HepG2 (cell line): ENCODE data around the gene ZNF23. TPM values are rescaled to one million over a fixed set of nuclear protein-coding genes. Genes with fewer than 3 reads are reported as not detected.

Experiments used
- ARID4A ChIP-seq: sonication (generic); formaldehyde crosslinking; IDR thresholded peaks from 2 replicates; pipeline ENCODE4 v1.5.0; 2020; ENCODE audit warnings: mild to moderate bottlenecking, missing genetic modification reagents, borderline replicate concordance
- CHD2 ChIP-seq: IDR thresholded peaks from 2 replicates; pipeline ENCODE4 v1.6.1; 2011; ENCODE audit warnings: low read depth, low read length, improper control_type of control experiment
- CTCF ChIP-seq: sonication (generic); formaldehyde crosslinking; IDR thresholded peaks from 2 replicates; pipeline ENCODE4 v1.5.0; 2020; ENCODE audit warnings: mild to moderate bottlenecking, missing genetic modification reagents, moderate library complexity
- DMAP1 ChIP-seq: IDR thresholded peaks from 2 replicates; pipeline ENCODE4 v1.6.1; 2016
- HNF4G ChIP-seq, 2 experiments: sonication (generic) in 1 of 2; formaldehyde crosslinking in 1 of 2; IDR thresholded peaks; 2 replicates each; pipeline versions ENCODE4 v1.4.0 to v1.6.1; 2011 to 2020; ENCODE audit warnings: borderline replicate concordance in 2 of 2, low read depth in 2 of 2, mild to moderate bottlenecking in 2 of 2, low read length in 1 of 2, missing genetic modification reagents in 1 of 2, moderate library complexity in 1 of 2
- MIER2 ChIP-seq: IDR thresholded peaks from 2 replicates; pipeline ENCODE4 v1.6.1; 2016; ENCODE audit warnings: missing biosample characterization, missing genetic modification reagents
- MXD3 ChIP-seq: IDR thresholded peaks from 2 replicates; pipeline ENCODE4 v1.6.1; 2016; ENCODE audit warnings: mild to moderate bottlenecking, missing biosample characterization, missing genetic modification reagents
- RAD21 ChIP-seq: fragments of 450-650 bp; formaldehyde crosslinking; IDR thresholded peaks from 2 replicates; pipeline ENCODE4 v1.5.0; 2020; ENCODE audit warnings: mild to moderate bottlenecking
- RBM22 ChIP-seq: fragments of 200-400 bp; formaldehyde crosslinking; optimal IDR thresholded peaks from 2 replicates; pipeline ENCODE3; 2017; ENCODE audit warnings: mild to moderate bottlenecking, low read length, moderate library complexity
- SPEN ChIP-seq: sonication (generic); formaldehyde crosslinking; IDR thresholded peaks from 2 replicates; pipeline ENCODE4 v1.5.1; 2020; ENCODE audit warnings: low read depth, mild to moderate bottlenecking, missing genetic modification reagents
- ZBTB38 ChIP-seq: sonication (generic); formaldehyde crosslinking; IDR thresholded peaks from 2 replicates; pipeline ENCODE4 v1.5.1; 2020; ENCODE audit warnings: mild to moderate bottlenecking, missing genetic modification reagents
- ZFP36L2 ChIP-seq: sonication (generic); formaldehyde crosslinking; IDR thresholded peaks from 2 replicates; pipeline ENCODE4 v1.4.0; 2020; ENCODE audit warnings: missing genetic modification reagents
- ZFX ChIP-seq: sonication (generic); formaldehyde crosslinking; IDR thresholded peaks from 2 replicates; pipeline ENCODE4 v1.4.0; 2020; ENCODE audit warnings: mild to moderate bottlenecking, low read depth, missing genetic modification reagents, moderate library complexity
- ZGPAT ChIP-seq: IDR thresholded peaks from 2 replicates; pipeline ENCODE4 v1.6.1; 2016; ENCODE audit warnings: mild to moderate bottlenecking
- ZNF367 ChIP-seq: sonication (generic); formaldehyde crosslinking; IDR thresholded peaks from 2 replicates; pipeline ENCODE4 v1.4.0; 2020; ENCODE audit warnings: missing genetic modification reagents, borderline replicate concordance
- ZNF501 ChIP-seq: sonication (generic); formaldehyde crosslinking; IDR thresholded peaks from 2 replicates; pipeline ENCODE4 v1.5.1; 2020; ENCODE audit warnings: mild to moderate bottlenecking, moderate library complexity, missing genetic modification reagents
- ZNF558 ChIP-seq: sonication (generic); formaldehyde crosslinking; IDR thresholded peaks from 2 replicates; pipeline ENCODE4 v1.9.0; 2022; ENCODE audit warnings: mild to moderate bottlenecking, missing genetic modification reagents, borderline replicate concordance
- ZNF574 ChIP-seq: sonication (generic); formaldehyde crosslinking; IDR thresholded peaks from 2 replicates; pipeline ENCODE4 v1.4.0; 2020; ENCODE audit warnings: missing genetic modification reagents
- ZNF773 ChIP-seq: sonication (generic); formaldehyde crosslinking; IDR thresholded peaks from 2 replicates; pipeline ENCODE4 v1.4.0; 2020; ENCODE audit warnings: missing genetic modification reagents, borderline replicate concordance
- polyA plus RNA-seq, 8 experiments: library from polyadenylated mRNA; depleted of rRNA in 3 of 8; stranded (reverse) in 7 of 8; unstranded in 1 of 8; fragments of >200 nt; fragmentation: Illumina TruSeq in 4 of 8; extraction: Trizol in 4 of 8; gene quantifications; 2 replicates each; pipeline versions ENCODE4 v1.2.1 to v1.2.3, GENCODE V29; 2011 to 2016; ENCODE audit warnings: low read depth in 4 of 8, missing spikeins in 1 of 8, mixed read lengths in 1 of 8; ENCODE audit not compliant: insufficient read depth in 1 of 8
- total RNA-seq, 5 experiments: library from RNA; depleted of rRNA; stranded (reverse); fragments of >200 nt; fragmentation: Illumina TruSeq; extraction: Trizol; gene quantifications; 2 replicates each; pipeline ENCODE4 v1.2.3, GENCODE V29; 2016; ENCODE audit warnings: low read depth in 1 of 5

Gene ZNF23
- total and polyA plus RNA-seq, 2 of the 13 experiments (the other 11 are each of a cell fraction or from before 2014, with no cell fraction given) = 8.6 to 12.2 TPM

GRCh38 chr16:71479420-71479819 is 17.4 kb upstream of the ZNF23 start (continued):
- no peak for TF ChIP-seq HNF4G (IDR thresholded peaks at IDR 0.05; ENCODE audit: borderline replicate concordance, low read depth, low read length)
- no peak for TF ChIP-seq HNF4G (CRISPR knock-in tag; IDR thresholded peaks at IDR 0.05; ENCODE audit: borderline replicate concordance, low read depth)
- no peak for TF ChIP-seq ZBTB38 (CRISPR knock-in tag)
- no peak for TF ChIP-seq ZFX
- no peak for TF ChIP-seq ZFP36L2 (CRISPR knock-in tag)
- TF ChIP-seq ZNF501 (CRISPR knock-in tag) = no peak
- TF ChIP-seq CTCF (CRISPR knock-in tag) = peak; percentile 70
- no peak for TF ChIP-seq SPEN (CRISPR knock-in tag)
- TF ChIP-seq MXD3 (CRISPR knock-in tag) = no peak
- no peak for TF ChIP-seq ZNF558
- no peak for TF ChIP-seq ZGPAT (CRISPR knock-in tag)
- TF ChIP-seq ARID4A (CRISPR knock-in tag) = no peak
- no peak for TF ChIP-seq DMAP1
- TF ChIP-seq ZNF367 (CRISPR knock-in tag) = no peak
- TF ChIP-seq ZNF574 (CRISPR knock-in tag) = peak; percentile 66
- no peak for TF ChIP-seq RBM22
- no peak for TF ChIP-seq MIER2 (CRISPR knock-in tag)
- TF ChIP-seq CHD2 = no peak
- TF ChIP-seq RAD21 (CRISPR knock-in tag) = peak; percentile 53; the same call in 1 of the 2 replicates
- TF ChIP-seq ZNF773 (CRISPR knock-in tag) = no peak
